Heart right ventricle (tissue), 16 donors: ENCODE measurements around the gene RABAC1. TPM values are rescaled to one million over a fixed set of nuclear protein-coding genes. Genes with fewer than 3 reads are reported as not detected.

Source experiments
- ATAC-seq, 8 donors: fragments of 200-7000 bp; cut with Tn5 transposase; one replicate each; pipeline ENCODE4 v1.9.1; 2020; ENCODE audit warnings: mild to moderate bottlenecking in 8 of 8, moderate library complexity in 8 of 8, moderate number of reproducible peaks in 1 of 8
- DNase-seq, 2 donors: peaks; one replicate each; pipeline ENCODE4 v3.0.0-alpha.2; 2020
- H3K27ac ChIP-seq, 10 donors: fragments of 200-600 bp; sonication (generic) in 2 of 10; one replicate each; pipeline versions ENCODE4 v1.5.0 to v1.8.0; 2020 to 2022; ENCODE audit warnings: mild to moderate bottlenecking in 3 of 10
- H3K27me3 ChIP-seq, 7 donors: fragments of 200-600 bp; one replicate each; pipeline ENCODE4 v1.8.0; 2021 to 2022; ENCODE audit warnings: mild to moderate bottlenecking in 2 of 7
- H3K36me3 ChIP-seq, 9 donors: fragments of 200-600 bp; sonication (generic) in 1 of 9; one replicate each; pipeline versions ENCODE4 v1.5.0 to v1.8.0; 2020 to 2022; ENCODE audit warnings: mild to moderate bottlenecking in 2 of 9
- H3K4me1 ChIP-seq, 9 donors: fragments of 200-600 bp; sonication (generic) in 1 of 9; one replicate each; pipeline versions ENCODE4 v1.5.0 to v1.8.0; 2020 to 2022; ENCODE audit warnings: mild to moderate bottlenecking in 4 of 9
- H3K4me3 ChIP-seq, 10 donors: fragments of 200-600 bp; sonication (generic) in 2 of 10; one replicate each; pipeline versions ENCODE4 v1.5.0 to v1.8.0; 2020 to 2022; ENCODE audit warnings: mild to moderate bottlenecking in 7 of 10, moderate library complexity in 2 of 10
- H3K9me3 ChIP-seq, 11 donors: fragments of 200-600 bp in 10 of 11; sonication (generic) in 2 of 11; one replicate each; pipeline versions ENCODE4 v1.5.0 to v1.8.0; 2013 to 2022; ENCODE audit warnings: mild to moderate bottlenecking in 2 of 11, control low read depth in 1 of 11, moderate library complexity in 1 of 11
- CTCF ChIP-seq, 9 donors: fragments of 200-600 bp; sonication (generic) in 2 of 9; IDR thresholded peaks; one replicate each; pipeline versions ENCODE4 v1.5.0 to v1.8.0; 2021 to 2022; ENCODE audit warnings: antibody characterized with exemption in 9 of 9, mild to moderate bottlenecking in 5 of 9, moderate library complexity in 1 of 9
- WGBS, 2 donors: extraction: QIAGEN DNeasy Blood & Tissue Kit; methylation state at CpG; one replicate each; pipeline ENCODE4 v1.1.7; 2013; ENCODE audit warnings: inconsistent platforms in 1 of 2; 5-methylcytosine and 5-hydroxymethylcytosine counted together
- intact Hi-C, 10 donors: fragments of 100-400 bp; cut with DNase I; formaldehyde crosslinking; loops; one replicate each; pipeline versions ENCODE4 v1.11.1 to v1.14.2; 2022
- polyA plus RNA-seq, 2 donors: library from polyadenylated mRNA; stranded (reverse); fragments of 200-250 nt; gene quantifications; one replicate each; pipeline ENCODE4 v1.2.3, GENCODE V29; 2013
- total RNA-seq, 10 donors: library from RNA; stranded (reverse); fragmentation: NEBNext Ultra II Directional in 3 of 10; extraction: Animal tissue kit (Norgen Biotek cat#: 25700) in 3 of 10; gene quantifications; one replicate each; pipeline versions ENCODE4 v1.2.1 to v1.2.4, GENCODE V29; 2021 to 2023
- donor health status: Arrhythmogenic right ventricular cardiomyopathy.
- donor health status: ischemic (EF 13 %, LVEDD 7.1; RV severe dilation, severe dysfunction).
- donor health status: healthy with polysubstance abuse.
- donor health status: DM: no; HTN: yes; CAD: no.
- donor health status: DM: no; HTN: no; CAD: no.
- donor health status: ischemic (EF 25% LVEDD 6.9; RV normal size, moderate dysfunction).
- donor health status: ischemic (EF 25% LVEDD 5.7; RV mildly dilated, moderate dysfunction).
- donor health status: healthy.
- donor health status: DM: yes; HTN: yes; CAD: no.
- donor health status: Ischemic cardiomyopathy.
- donor health status: ischemic (EF 35%, LVEDD 5.7; RV mildly dilated, moderate dysfunction).
- donor health status: nonischemic (EF 11% LVEDD 7.7; RV severe dilation, severe dysfunction).
- donor health status: DM: yes; HTN: yes; CAD: no.
- donor health status: PGD.
- donor health status: ischemic (EF 29% LVEDD 5.4; RV normal size, mild dysfunction).
- donor health status: nonischemic (EF 23%, LVEDD 6.1; RV moderate dilation, normal function).

RABAC1 gene
- total and polyA plus RNA-seq, 12 donors: 34.5 to 270 (median 54.8) TPM

GRCh38 chr19:41930322-41930722 lies 28.8 kb downstream of the RABAC1 start:
- no peak for DNase-seq
- ATAC-seq: no peak

GRCh38 chr19:41929536-41930071 lies 29.5 kb downstream of the RABAC1 start:
- Histone ChIP-seq H3K4me3 (no peak overlapping the region), H3K27ac (no peak overlapping the region), H3K27me3 (peaks cover 41 to 100% (median 96%) of the 10 kb centered on the region in 7 donors), H3K36me3 (no peaks in the 10 kb centered on the region), H3K9me3 (no peaks in the 10 kb centered on the region), H3K4me1 (peaks cover 2 to 18% (median 16%) of the 10 kb centered on the region in 9 donors)
- intact Hi-C loops: loop anchor here in 6 of 10 donors (5.0 to 10.0 kb wide), 5 partner anchors 42 to 915 kb away; partner anchors contain the start of genes CD79A (in 2 of the 6) and ARHGEF1 (in 1 of the 6)
- DNase-seq: no peak
- no peak for ATAC-seq
- 14 to 15% methylated on average over 14 of the region's 14 CpGs for WGBS, 2 donors
- TF ChIP-seq CTCF (IDR thresholded peaks at IDR 0.05): no peak

More at GRCh38 chr19:41930322-41930722, 28.8 kb downstream of the RABAC1 start:
- Histone ChIP-seq H3K27ac (no peak overlapping the region), H3K4me3 (no peak overlapping the region), H3K4me1 (peaks cover 2 to 23% (median 16%) of the 10 kb centered on the region in 9 donors), H3K9me3 (no peaks in the 10 kb centered on the region), H3K27me3 (peaks cover 37 to 100% (median 96%) of the 10 kb centered on the region in 7 donors), H3K36me3 (no peaks in the 10 kb centered on the region)
- intact Hi-C loops: loop anchor here in 5 of 10 donors (5.0 to 10.0 kb wide), 4 partner anchors 46 to 916 kb away; partner anchors contain the start of genes CD79A (in 2 of the 5) and ARHGEF1 (in 1 of the 5)
- no peak for TF ChIP-seq CTCF (IDR thresholded peaks at IDR 0.05)
- WGBS, 2 donors: 13 to 15% methylated on average over 7 of the region's 7 CpGs

- no peak for TF ChIP-seq CTCF (IDR thresholded peaks at IDR 0.05)
Measured at GRCh38 chr19:41928754-41929535, 30.2 kb downstream of the RABAC1 start.

GRCh38 chr19:41928221-41928683 lies 30.9 kb downstream of the RABAC1 start, which contains the start of gene ERFL:
TSS of gene ERFL (minus strand) at chr19:41928449. CDS start at chr19:41912919, 15,530 bp downstream.
- 0 to 1% methylated on average over 30 to 49 of the region's 49 CpGs for WGBS, 2 donors
- no peak for TF ChIP-seq CTCF (IDR thresholded peaks at IDR 0.05)
- H3K9me3 ChIP-seq: no peaks in the 10 kb centered on the region
- ATAC-seq: peak in 2 of 8 donors; percentile 5 to 10
- intact Hi-C loops: loop anchor here in 1 of 10 donors (5.0 kb wide), 1 partner anchor 41 kb away; no protein-coding TSS in a partner anchor
- H3K27ac ChIP-seq: no peak within 1 kb of the TSS
- peaks cover 41 to 97% (median 96%) of the 10 kb centered on the region in 7 donors for H3K27me3 ChIP-seq
- DNase-seq: no peak
- peak within 1 kb of the TSS; percentile 11 to 55 (median 46) for H3K4me3 ChIP-seq
- no peaks in the 10 kb centered on the region for H3K36me3 ChIP-seq
- H3K4me1 ChIP-seq: peaks cover 2 to 18% (median 16%) of the 10 kb centered on the region in 9 donors

More at GRCh38 chr19:41928754-41929535, 30.2 kb downstream of the RABAC1 start:
- no peaks in the 10 kb centered on the region for H3K36me3 ChIP-seq
- H3K27me3 ChIP-seq: peaks cover 41 to 100% (median 99%) of the 10 kb centered on the region in 7 donors
- WGBS, 2 donors: 3% methylated on average over 29 of the region's 29 CpGs
- ATAC-seq (peak in 1 of 8 donors; percentile 13), DNase-seq (no peak)
- peaks cover 2 to 18% (median 16%) of the 10 kb centered on the region in 9 donors for H3K4me1 ChIP-seq
- peak overlapping the region in 9 of 10 donors; percentile 30 to 55 (median 47) for H3K4me3 ChIP-seq
- H3K9me3 ChIP-seq: no peaks in the 10 kb centered on the region
- H3K27ac ChIP-seq: no peak overlapping the region
- intact Hi-C loops: loop anchor here in 1 of 10 donors (5.0 kb wide), 1 partner anchor 42 kb away; no protein-coding TSS in a partner anchor
